ENCODE results near the gene ASXL1. TPM values are rescaled to one million over a fixed set of nuclear protein-coding genes. Genes with fewer than 3 reads are reported as not detected.

ASXL1 gene
- total RNA-seq, 1 donor from 2014 or later = 140 TPM

GRCh38 chr20:32458837-32459220, 100.7 kb downstream of the ASXL1 start:
- Mint-ChIP-seq H3K4me1 (peaks cover 37% of the 10 kb centered on the region), H3K27ac (ENCODE audit: unreplicated experiment) (no peak overlapping the region), H3K36me3 (ENCODE audit: low read depth) (no peaks in the 10 kb centered on the region), H3K4me3 (peak overlapping the region; percentile 79), H3K27me3 (ENCODE audit: low read depth) (peaks cover 9% of the 10 kb centered on the region), H3K9me3 (no peaks in the 10 kb centered on the region)
- TF ChIP-seq, protein P1, sequence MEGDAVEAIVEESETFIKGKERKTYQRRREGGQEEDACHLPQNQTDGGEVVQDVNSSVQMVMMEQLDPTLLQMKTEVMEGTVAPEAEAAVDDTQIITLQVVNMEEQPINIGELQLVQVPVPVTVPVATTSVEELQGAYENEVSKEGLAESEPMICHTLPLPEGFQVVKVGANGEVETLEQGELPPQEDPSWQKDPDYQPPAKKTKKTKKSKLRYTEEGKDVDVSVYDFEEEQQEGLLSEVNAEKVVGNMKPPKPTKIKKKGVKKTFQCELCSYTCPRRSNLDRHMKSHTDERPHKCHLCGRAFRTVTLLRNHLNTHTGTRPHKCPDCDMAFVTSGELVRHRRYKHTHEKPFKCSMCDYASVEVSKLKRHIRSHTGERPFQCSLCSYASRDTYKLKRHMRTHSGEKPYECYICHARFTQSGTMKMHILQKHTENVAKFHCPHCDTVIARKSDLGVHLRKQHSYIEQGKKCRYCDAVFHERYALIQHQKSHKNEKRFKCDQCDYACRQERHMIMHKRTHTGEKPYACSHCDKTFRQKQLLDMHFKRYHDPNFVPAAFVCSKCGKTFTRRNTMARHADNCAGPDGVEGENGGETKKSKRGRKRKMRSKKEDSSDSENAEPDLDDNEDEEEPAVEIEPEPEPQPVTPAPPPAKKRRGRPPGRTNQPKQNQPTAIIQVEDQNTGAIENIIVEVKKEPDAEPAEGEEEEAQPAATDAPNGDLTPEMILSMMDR (conservative IDR thresholded peaks at IDR 0.05) = no peak
- no peak for DNase-seq (ENCODE audit: low read depth, low spot score)

- no peak overlapping the region for H3K4me3 Mint-ChIP-seq
- peaks cover 50% of the 10 kb centered on the region for H3K4me1 Mint-ChIP-seq
- H3K27me3 Mint-ChIP-seq (ENCODE audit: low read depth) = peaks cover 4% of the 10 kb centered on the region
- no peak overlapping the region for H3K27ac Mint-ChIP-seq (ENCODE audit: unreplicated experiment)
- DNase-seq (ENCODE audit: low read depth, low spot score) = no peak
- H3K36me3 Mint-ChIP-seq (ENCODE audit: low read depth) = no peaks in the 10 kb centered on the region
- H3K9me3 Mint-ChIP-seq = no peaks in the 10 kb centered on the region
- TF ChIP-seq, protein P1 (conservative IDR thresholded peaks at IDR 0.05) = no peak
Observed at GRCh38 chr20:32460231-32460630, 102.1 kb downstream of the ASXL1 start.

- Mint-ChIP-seq H3K36me3 (ENCODE audit: low read depth) (no peaks in the 10 kb centered on the region), H3K4me3 (no peak overlapping the region), H3K27me3 (ENCODE audit: low read depth) (peaks cover 4% of the 10 kb centered on the region), H3K4me1 (peaks cover 56% of the 10 kb centered on the region), H3K9me3 (no peaks in the 10 kb centered on the region), H3K27ac (ENCODE audit: unreplicated experiment) (no peak overlapping the region)
- TF ChIP-seq, protein P1 (conservative IDR thresholded peaks at IDR 0.05) = no peak
- no peak for DNase-seq (ENCODE audit: low read depth, low spot score)
Observed at GRCh38 chr20:32460683-32461320, 102.7 kb downstream of the ASXL1 start.

- peaks cover 4% of the 10 kb centered on the region for H3K27me3 Mint-ChIP-seq (ENCODE audit: low read depth)
- TF ChIP-seq, protein P1 (conservative IDR thresholded peaks at IDR 0.05) = no peak
- H3K4me1 Mint-ChIP-seq = peaks cover 65% of the 10 kb centered on the region
- peak overlapping the region; percentile 57 for H3K4me3 Mint-ChIP-seq
- DNase-seq (ENCODE audit: low read depth, low spot score) = no peak
- no peaks in the 10 kb centered on the region for H3K9me3 Mint-ChIP-seq
- peaks cover 3% of the 10 kb centered on the region for H3K36me3 Mint-ChIP-seq (ENCODE audit: low read depth)
- H3K27ac Mint-ChIP-seq (ENCODE audit: unreplicated experiment) = no peak overlapping the region
Observed at GRCh38 chr20:32461836-32462600, 103.9 kb downstream of the ASXL1 start.

DNA sequence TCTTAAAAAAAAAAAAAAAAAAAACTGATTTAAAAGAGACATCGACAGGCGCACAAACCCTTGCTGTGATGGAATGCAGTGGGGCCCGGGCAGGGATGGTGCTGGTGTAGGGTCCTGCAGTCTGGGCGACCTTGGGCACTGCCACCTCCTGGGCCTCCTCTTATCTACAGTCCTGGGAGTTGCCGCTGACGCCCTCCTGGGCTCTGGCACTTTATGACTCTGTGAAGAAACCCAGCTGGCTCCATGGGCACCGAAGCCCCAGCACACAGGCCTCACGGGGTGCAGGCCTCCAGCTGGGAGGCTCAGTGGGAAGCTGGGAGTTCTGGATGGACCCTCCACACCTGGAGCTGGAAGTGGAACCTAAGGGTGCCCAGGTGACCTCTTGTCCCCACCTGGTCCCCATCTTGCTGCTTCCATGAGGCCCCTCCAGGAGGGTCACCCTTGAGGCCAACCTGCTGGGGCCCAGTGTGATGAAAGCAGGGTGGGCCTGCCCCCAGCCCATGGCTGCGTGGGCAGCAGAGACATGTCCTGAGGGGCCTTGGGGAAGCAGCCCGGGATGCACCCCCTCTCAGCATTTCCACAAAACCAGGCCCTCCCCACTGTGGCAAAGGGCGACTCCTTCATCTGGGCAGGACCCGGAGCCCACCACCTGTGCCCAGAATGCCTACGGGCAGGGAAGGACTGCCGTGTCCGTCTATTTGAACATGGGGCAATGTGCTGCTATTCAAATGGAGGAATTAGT, 104.9 kb downstream of the ASXL1 start:
- Mint-ChIP-seq H3K27ac (ENCODE audit: unreplicated experiment) (peak overlapping the region; percentile 97), H3K36me3 (ENCODE audit: low read depth) (peaks cover 3% of the 10 kb centered on the region), H3K4me3 (peak overlapping the region; percentile 88), H3K9me3 (no peaks in the 10 kb centered on the region), H3K27me3 (ENCODE audit: low read depth) (peaks cover 3% of the 10 kb centered on the region), H3K4me1 (peaks cover 59% of the 10 kb centered on the region)
- no peak for DNase-seq (ENCODE audit: low read depth, low spot score)
- TF ChIP-seq, protein P1 (conservative IDR thresholded peaks at IDR 0.05) = no peak
